Stimulated activated CD8-positive, alpha-beta memory T cell treated with anti-CD3 and anti-CD28 coated beads, Interleukin-4, amount 100 ng/mL, for 48 hours (primary cell): ENCODE results near the gene CAMK1D.
"Not testable (repeated sequence)": the region's sequence is repeated elsewhere in the genome, so short reads cannot be mapped to it uniquely, and the experiment has no call there.

ENCODE experiments used
- DNase-seq: peaks from one replicate; pipeline ENCODE4 v3.0.0-alpha.2; 2020

CAMK1D gene

GRCh38 chr10:12470719-12471118, 121.4 kb downstream of the CAMK1D start:
- no peak for DNase-seq

- no peak for DNase-seq
Measured at GRCh38 chr10:12471135-12471534, 121.8 kb downstream of the CAMK1D start.

GRCh38 chr10:12473491-12473890, 124.1 kb downstream of the CAMK1D start:
- no peak for DNase-seq

- DNase-seq, result no peak
Measured at GRCh38 chr10:12474727-12475412, 125.5 kb downstream of the CAMK1D start.

DNA sequence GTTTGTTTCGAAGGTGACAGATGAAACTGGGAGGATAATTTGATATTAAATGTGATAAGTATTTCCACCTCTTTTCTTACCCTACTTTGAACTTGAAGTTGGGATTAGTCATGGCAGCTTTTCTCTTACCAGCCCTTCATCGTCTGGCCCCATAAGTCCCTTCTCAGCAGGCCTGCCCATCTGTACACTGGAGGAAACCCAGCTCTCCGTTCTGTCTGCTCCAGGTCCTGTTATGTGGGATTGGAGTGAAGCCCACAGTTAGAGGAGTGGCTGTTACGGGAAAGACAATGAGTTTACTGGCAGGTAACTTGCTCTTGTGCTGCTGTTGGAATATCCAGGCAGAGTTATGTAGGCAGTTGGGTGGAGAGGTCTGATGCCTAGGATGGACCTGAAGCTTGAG, 127.3 kb downstream of the CAMK1D start:
- no peak for DNase-seq

- DNase-seq, result no peak
Measured at GRCh38 chr10:12479437-12479844, 130.1 kb downstream of the CAMK1D start.

- DNase-seq, result no peak
Measured at GRCh38 chr10:12479924-12480323, 130.6 kb downstream of the CAMK1D start.

DNA sequence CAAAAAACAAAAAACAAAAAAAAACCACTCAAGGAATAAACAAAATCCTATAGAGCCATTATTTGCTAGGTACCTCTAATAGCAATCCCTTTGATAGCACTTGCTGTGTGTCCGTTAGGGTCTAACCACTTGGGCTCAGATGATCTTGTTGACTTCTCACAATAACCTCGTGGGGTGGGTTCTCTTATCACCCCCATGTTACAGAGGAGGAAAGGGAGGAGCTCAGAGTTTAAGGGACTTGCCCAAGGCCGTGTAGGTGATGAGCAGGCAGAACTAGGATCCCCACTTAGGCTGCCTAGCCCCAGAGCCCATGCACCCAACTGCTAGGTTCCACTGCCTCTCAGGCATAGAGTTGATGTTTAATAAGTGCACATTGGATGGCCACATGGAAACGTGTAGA, 131.1 kb downstream of the CAMK1D start:
- DNase-seq, result no peak

- DNase-seq, result no peak
Measured at GRCh38 chr10:12481924-12482323, 132.6 kb downstream of the CAMK1D start.

- no peak for DNase-seq
Measured at GRCh38 chr10:12482587-12482986, 133.2 kb downstream of the CAMK1D start.

DNA sequence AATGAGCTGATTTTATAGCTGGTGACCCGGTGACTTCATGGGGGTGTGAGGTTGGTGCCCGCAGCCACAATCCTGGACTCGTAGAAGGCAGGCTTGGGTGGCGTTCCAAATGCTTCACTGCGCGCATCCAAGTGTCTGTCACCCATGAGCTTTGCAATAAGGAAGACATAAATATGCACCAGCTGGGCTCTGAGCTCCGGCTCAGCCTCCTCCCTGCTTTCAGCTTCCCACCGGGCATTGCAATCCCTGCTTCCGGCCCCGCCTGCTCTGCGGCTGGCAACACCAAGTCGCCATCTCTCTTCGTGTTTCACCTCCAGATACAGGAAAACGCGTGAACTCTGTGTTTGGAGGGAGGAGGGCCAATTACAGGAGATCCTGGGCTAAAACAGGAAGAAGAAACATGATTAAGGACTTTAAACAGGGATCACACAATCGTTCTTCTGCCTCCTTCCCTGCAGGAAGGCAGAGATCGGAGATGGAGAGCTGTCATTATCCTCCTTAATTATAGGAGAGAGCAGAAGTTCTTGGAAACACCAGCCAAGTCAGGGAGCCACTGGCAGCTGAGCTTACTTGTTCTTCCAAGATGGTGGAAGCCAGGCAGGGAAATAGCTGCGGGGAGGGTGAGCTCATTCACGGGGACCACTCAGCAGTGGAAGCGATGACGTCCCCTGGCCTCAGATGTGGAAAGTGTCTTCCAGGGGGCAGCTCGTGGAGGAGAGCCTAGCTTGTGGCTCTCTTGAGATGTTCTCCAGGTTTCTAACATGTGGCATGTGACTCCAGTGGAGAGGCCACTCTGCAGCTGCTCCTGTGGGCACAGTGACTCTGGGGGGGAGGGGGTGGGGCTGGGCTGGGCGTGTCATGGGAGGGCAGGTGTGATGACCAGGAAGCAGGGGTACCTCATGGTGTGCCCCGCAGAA, 134.9 kb downstream of the CAMK1D start:
- no peak for DNase-seq

- DNase-seq, result peak; percentile 36
Measured at GRCh38 chr10:12484941-12485805, 135.8 kb downstream of the CAMK1D start.

- DNase-seq, result no peak
Measured at GRCh38 chr10:12487366-12487765, 138.0 kb downstream of the CAMK1D start.

DNA sequence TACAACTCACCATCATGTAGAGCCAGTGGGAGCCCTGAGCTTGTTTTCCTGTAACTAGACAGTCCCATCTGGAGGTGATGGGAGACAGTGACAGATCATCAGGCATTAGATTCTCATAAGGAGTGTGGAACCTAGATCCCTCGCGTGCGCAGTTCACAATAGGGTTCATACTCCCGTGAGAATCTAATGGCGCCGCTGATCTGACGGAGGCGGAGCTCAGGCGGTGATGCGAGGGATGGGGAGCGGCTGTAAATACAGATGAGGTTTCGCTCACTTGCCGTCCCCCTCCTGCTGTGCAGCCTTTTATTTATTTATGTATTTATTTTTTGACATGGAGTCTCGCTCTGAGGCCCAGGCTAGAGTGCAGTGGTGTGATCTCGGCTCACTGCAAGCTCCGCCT, 139.3 kb downstream of the CAMK1D start:
- no peak for DNase-seq

GRCh38 chr10:12489357-12489756, 140.0 kb downstream of the CAMK1D start:
- no peak for DNase-seq

- DNase-seq, result no peak
Measured at GRCh38 chr10:12489806-12490205, 140.5 kb downstream of the CAMK1D start.

DNA sequence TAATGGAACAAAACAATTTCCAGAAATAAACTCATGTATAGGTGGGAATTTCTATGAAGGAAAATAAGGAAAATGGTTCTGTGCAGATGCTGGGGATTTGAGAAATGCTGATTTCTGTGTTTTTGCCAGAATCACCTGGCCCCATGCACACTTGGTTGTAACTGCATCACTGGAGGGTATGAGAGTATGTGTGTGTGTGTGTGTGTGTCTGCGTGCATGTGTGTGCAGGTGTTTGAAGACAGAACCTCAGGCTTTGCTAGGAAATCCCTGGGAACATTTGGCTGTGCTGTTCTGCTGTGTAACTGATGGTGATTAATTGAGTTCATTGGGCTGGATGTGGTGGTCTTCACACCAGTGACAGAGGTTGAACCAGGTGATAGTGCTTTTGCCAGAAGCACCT, 141.6 kb downstream of the CAMK1D start:
- DNase-seq, result no peak

DNA sequence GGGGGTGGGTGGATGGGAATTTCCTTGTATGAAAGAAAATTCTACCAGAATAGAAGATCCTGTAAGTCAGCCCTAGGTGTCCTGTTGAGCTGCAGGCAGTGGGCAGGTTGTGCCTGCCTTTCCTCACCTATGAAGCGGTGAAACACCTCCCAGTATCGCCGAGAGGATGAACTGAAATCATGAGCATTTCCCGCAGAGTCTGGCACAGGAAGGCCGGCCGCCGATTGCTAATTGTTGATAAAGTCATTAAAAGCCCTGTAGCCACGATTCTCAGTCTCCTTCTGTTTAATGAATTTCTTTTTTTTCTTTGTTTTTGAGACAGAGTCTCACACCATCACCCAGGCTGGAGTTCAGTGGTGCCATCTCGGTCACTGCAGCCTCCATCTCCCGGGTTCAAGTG, 142.1 kb downstream of the CAMK1D start:
- DNase-seq, result no peak

GRCh38 chr10:12492016-12492415, 142.7 kb downstream of the CAMK1D start:
- DNase-seq, result no peak

DNA sequence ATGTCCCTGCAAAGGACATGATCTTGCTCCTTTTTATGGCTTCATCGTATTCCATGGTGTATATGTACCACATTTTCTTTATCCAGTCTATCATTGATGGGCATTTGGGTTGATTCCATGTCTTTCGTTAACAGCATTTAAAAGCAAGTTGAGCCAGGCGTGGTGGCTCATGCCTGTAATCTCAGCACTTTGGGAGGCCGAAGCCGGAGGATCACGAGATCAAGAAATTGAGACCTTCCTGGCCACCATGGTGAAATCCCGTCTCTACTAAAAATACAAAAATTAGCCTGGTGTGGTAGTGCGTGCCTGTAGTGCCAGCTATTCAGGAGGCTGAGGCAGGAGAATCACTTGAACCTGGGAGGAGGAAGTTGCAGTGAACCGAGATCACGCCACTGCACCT, 147.7 kb downstream of the CAMK1D start:
- DNase-seq, result not testable (repeated sequence)

DNA sequence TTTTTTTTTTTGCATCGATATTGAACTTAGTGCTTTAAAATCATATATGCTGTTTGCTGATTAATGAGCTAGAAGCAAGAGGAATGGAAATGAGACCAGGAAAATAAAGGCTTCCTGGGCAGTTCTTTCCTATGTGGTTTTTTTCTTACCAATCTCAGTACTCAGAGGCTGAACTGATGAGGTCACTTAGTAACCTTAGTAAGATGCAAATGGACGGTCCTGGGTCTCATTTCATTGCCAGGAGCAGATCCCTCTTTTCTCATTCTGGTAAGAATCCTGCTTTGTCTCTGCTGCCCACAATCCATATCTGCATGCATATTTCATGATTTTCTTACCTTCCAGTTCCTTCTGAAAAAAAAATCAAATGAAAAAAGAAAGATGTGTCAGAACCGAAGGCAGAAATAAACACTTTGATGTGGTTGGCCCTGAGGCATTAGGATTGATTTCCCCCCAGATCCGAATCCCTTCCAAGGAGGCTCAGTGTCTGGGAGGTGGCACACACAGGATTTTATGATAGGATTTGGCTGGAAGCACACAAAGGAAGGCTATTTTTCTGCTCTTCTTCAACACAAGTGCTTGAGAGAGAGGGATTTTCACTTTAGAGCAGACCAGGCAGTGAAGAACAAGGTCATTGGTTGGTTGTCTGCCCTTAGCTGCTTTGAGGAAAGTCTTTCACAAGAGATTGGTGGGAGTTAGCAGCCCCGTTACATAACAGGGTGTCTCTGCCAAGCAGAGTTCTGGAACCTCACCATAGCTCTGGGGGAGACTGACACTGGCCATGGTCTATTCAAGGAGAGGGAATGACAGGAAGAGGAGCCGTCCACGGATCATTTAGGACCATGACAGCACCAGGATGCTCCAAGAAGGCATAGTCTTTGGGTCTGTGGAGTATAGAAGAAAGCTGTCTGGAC, 150.0 kb downstream of the CAMK1D start:
- DNase-seq, result no peak
